ENCODE results near the gene A1CF.

DNA sequence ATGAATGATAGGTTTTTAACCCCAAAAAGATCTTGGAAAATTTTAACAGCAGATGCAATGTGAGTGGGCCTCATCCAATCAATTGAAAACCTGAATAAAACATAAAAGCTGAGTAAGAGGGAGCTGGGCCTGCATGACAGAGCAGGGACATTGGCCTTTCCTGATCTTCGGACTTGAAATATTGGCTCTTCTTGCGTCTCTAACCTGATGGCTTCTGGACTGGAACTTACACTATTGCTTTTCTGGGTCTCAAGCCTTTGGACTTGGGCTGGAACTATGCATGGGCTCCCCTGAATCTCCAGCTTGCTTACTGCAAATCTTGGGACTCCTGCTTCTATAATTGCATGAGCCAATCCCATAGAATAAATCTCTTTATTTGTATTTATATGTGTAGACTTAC, 9.0 kb downstream of the A1CF start:
- TF ChIP-seq, protein P1, sequence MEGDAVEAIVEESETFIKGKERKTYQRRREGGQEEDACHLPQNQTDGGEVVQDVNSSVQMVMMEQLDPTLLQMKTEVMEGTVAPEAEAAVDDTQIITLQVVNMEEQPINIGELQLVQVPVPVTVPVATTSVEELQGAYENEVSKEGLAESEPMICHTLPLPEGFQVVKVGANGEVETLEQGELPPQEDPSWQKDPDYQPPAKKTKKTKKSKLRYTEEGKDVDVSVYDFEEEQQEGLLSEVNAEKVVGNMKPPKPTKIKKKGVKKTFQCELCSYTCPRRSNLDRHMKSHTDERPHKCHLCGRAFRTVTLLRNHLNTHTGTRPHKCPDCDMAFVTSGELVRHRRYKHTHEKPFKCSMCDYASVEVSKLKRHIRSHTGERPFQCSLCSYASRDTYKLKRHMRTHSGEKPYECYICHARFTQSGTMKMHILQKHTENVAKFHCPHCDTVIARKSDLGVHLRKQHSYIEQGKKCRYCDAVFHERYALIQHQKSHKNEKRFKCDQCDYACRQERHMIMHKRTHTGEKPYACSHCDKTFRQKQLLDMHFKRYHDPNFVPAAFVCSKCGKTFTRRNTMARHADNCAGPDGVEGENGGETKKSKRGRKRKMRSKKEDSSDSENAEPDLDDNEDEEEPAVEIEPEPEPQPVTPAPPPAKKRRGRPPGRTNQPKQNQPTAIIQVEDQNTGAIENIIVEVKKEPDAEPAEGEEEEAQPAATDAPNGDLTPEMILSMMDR (IDR thresholded peaks at IDR 0.05): no peak
- TF ChIP-seq POLR2A (IDR thresholded peaks at IDR 0.05): no peak
- TF ChIP-seq EP300 (IDR thresholded peaks at IDR 0.05): no peak

Measured in ovary (tissue), 3 donors.